AG08396 (cell line): ENCODE measurements around the gene BBIP1.
"Not testable (repeated sequence)": the region's sequence is repeated elsewhere in the genome, so short reads cannot be mapped to it uniquely, and the experiment has no call there.

Experiments
- DNase-seq: peaks from one replicate; pipeline ENCODE4 v3.0.0; 2012; ENCODE audit warnings: low spot score, mixed read lengths

BBIP1 gene

DNA sequence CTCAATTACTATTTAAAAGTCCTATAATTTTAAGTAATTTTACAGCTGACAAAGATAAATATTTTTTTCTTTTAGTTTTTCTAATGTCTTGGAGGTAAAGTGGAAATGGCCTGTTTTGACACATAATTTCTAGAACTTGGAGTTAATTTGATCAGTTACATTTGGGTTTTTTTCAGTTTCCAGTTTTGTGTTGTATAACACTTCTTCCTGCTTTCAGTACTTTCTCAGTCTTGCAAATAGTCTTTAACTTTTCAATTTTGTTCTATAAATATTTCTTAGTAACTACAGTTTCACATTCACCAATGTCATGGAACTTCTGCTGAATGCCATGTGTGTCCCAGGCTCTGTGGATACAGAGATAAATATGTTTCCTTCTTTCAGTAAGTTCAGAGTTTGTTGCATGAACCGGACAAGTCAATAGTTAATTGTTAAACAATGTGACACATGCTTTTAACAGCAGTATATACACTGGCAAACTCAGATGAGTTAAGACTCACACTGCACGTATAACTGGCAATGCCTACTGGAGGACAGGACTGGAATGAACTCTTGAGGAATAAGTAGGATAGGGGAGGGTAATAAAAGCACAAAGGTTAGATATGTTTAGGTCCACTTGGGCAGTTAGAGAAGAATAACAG is 5.0 kb upstream of the BBIP1 start:
- no peak for DNase-seq

GRCh38 chr10:110919971-110920881 is 1.2 kb upstream of the BBIP1 start:
- no peak for DNase-seq

DNA sequence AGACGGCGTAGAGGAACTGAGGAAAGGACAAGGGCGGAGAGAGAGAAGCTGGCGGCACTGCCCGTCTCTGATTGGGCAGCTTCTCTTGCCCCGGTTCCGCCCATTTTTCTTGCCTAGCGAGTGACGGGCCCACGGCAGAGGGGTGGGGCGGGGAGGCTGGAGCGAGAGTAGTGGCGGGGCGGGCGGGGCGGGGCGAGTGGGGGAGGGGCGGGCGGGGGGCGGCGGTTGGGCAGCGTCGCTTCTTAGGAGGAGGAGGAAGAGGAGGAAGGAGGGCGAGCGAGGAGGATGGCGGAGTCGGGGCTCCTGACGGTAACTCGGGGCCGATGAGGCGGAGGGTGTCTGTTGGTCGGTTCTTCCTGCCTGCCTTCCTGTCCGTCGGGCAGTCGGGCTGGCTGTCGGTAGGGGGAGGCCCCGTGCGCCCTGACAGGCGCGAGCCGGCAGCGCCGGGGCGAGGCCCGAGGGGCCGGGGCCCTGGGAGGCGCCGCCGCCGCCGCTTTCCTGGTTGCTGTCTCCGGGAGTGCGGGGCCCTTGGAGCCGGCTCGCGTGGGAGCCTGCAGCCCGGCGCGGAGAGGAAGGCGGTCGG is 460 bp upstream of the BBIP1 start, which contains the start of gene SHOC2:
Gene SHOC2, plus strand, starts transcription at position 256 of the 583 bp plus-strand sequence. CDS start 44,755 bp downstream, outside the sequence.
- DNase-seq, result peak; percentile 77

DNA sequence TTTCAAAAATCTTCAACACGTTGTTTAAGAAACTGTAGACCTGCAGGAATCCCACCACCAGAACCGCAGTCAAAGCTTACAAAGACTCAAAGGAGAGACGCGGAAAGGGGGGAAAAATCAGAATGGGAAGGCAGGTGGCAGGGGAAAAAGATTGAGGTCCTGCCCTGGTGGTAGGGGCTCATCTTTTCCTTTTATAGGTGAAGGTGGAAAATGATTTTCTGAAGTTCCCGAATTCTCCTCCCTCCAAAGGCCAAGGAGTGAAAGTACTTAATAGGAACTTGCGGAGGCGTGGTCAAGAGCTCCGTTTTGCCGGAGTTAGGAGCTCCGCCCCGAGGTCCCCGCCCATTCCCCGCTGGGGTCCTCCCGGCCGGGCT is 724 bp downstream of the BBIP1 start:
- DNase-seq, result peak; percentile 93

GRCh38 chr10:110916554-110917346 is 2.2 kb downstream of the BBIP1 start:
- DNase-seq, result peak; percentile 66

- not testable (repeated sequence) for DNase-seq
These were observed 3.4 kb downstream of the BBIP1 start for GRCh38 chr10:110915600-110915999.

- no peak for DNase-seq
These were observed 3.9 kb downstream of the BBIP1 start for GRCh38 chr10:110915035-110915434.

- no peak for DNase-seq
These were observed 4.5 kb downstream of the BBIP1 start for GRCh38 chr10:110914431-110914830.

- DNase-seq, result peak; percentile 40
These were observed 6.6 kb downstream of the BBIP1 start for GRCh38 chr10:110912374-110912773.

GRCh38 chr10:110910138-110910537 is 8.8 kb downstream of the BBIP1 start:
- DNase-seq, result no peak

- no peak for DNase-seq
These were observed 15.4 kb downstream of the BBIP1 start for GRCh38 chr10:110903280-110904278.

DNA sequence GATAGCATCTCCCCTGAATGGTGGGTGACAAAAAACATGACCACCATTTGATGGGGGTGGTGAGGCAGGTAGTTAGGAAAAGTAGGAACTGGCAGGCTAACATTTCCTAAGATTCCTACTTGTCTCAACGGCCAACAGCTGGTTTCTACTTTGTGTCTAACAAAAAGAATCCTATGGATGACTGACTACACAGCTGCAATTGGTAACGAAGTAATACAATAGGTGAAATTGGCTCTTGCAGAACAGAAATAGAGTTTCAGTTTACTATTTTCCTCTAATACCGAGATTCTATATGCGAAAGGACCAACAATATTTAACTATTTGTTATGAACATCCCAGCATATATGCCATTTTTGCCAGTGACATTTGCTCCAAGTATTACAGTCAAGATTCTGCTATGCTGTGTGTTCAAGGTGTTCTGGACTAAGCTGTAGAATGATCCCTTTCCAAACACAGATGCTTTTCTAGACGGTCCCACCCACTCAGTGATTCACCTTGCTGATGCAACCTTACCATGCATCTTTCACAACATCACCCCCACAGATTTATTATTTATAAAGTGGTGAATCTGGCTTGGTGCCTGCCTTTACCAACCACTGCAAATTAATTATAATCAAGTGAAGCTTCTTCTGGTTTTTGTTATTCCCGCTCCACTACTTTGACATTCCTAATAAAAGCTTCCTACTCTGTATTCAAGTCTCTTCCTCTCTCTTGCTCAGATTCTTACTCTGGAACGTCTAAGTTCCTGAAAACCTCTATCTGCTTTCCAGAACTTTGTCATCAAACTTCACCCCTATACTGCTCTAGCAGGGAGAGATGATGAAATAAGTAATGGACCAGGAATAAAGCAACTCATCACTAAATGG is 16.8 kb downstream of the BBIP1 start:
- peak; percentile 21 for DNase-seq

- no peak for DNase-seq
These were observed 18.0 kb downstream of the BBIP1 start for GRCh38 chr10:110900983-110901382.

GRCh38 chr10:110898391-110898790 is 20.6 kb downstream of the BBIP1 start:
- DNase-seq, result no peak

GRCh38 chr10:110897184-110897583 is 21.8 kb downstream of the BBIP1 start:
- DNase-seq, result no peak

DNA sequence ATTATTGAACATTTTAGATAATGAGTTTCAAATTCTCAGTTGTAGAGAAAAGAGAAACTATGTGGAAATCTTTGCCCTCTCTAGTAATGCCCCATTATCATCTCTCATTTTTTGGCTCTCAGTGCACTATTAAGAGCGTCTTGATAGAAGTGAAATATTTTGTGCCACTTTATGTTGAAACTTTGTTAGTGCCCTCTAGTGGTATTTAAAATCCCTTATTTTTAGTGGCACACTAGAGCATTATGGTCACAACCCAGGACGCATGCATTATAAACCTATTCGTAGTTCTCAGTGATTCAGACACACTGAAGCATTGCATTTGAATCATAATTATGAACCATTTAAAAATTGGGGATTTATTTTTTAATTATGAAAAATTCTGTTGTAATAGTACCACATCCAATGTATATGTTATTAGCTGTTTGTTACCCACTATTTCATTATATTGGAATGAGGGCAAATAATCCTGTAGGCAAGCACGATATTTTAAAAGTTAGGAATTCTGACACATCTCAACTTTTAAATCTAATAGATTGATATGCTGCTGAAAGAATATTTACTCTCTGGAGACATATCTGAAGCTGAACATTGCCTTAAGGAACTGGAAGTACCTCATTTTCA is 25.3 kb downstream of the BBIP1 start:
- DNase-seq, result peak; percentile 30

GRCh38 chr10:110892602-110893288 is 26.2 kb downstream of the BBIP1 start:
- no peak for DNase-seq

- no peak for DNase-seq
These were observed 31.4 kb downstream of the BBIP1 start for GRCh38 chr10:110887560-110887959.
